Thymus (tissue), 11 donors: Measurements from ENCODE around the gene TACC2. TPM values are rescaled to one million over a fixed set of nuclear protein-coding genes. Genes with fewer than 3 reads are reported as not detected.

ENCODE experiments used
- DNase-seq, 9 donors: peaks; one replicate each; pipeline ENCODE4 v3.0.0-alpha.2; 2013; ENCODE audit warnings: low spot score in 9 of 9, low read depth in 6 of 9, missing footprints in 1 of 9
- H3K27ac ChIP-seq, 2 donors: one replicate each; pipeline ENCODE4 v1.5.1; 2013; ENCODE audit warnings: control low read depth in 1 of 2, low read depth in 1 of 2, low read length in 1 of 2, mild to moderate bottlenecking in 1 of 2, moderate library complexity in 1 of 2
- H3K27me3 ChIP-seq, 2 donors: one replicate each; pipeline ENCODE4 v1.5.1; 2013; ENCODE audit warnings: low read length in 1 of 2; ENCODE audit not compliant: control insufficient read depth in 2 of 2, insufficient read depth in 1 of 2
- H3K36me3 ChIP-seq, 2 donors: one replicate each; pipeline ENCODE4 v1.5.1; 2013; ENCODE audit warnings: low read length in 1 of 2, mild to moderate bottlenecking in 1 of 2, moderate library complexity in 1 of 2; ENCODE audit not compliant: control insufficient read depth in 2 of 2, insufficient read depth in 2 of 2
- H3K4me1 ChIP-seq, 2 donors: one replicate each; pipeline ENCODE4 v1.5.1; 2013; ENCODE audit warnings: low read length in 2 of 2; ENCODE audit not compliant: control insufficient read depth in 2 of 2, insufficient read depth in 2 of 2
- H3K4me3 ChIP-seq, 2 donors: one replicate each; pipeline ENCODE4 v1.5.1; 2013; ENCODE audit warnings: low read length in 2 of 2, control low read depth in 1 of 2, mild to moderate bottlenecking in 1 of 2
- H3K9me3 ChIP-seq, 2 donors: one replicate each; pipeline ENCODE4 v1.5.1; 2013; ENCODE audit warnings: low read length in 1 of 2, mild to moderate bottlenecking in 1 of 2; ENCODE audit not compliant: control insufficient read depth in 2 of 2, insufficient read depth in 1 of 2
- WGBS: extraction: QIAGEN DNeasy Blood & Tissue Kit; methylation state at CpG from one replicate; pipeline ENCODE4 v1.1.7; 2013; 5-methylcytosine and 5-hydroxymethylcytosine counted together
- polyA plus RNA-seq: library from polyadenylated mRNA; stranded (reverse); fragments of 200-250 nt; gene quantifications from one replicate; pipeline ENCODE4 v1.2.3, GENCODE V29; 2013
- total RNA-seq: library from RNA; stranded (reverse); fragments of 120-200 nt; gene quantifications from one replicate; pipeline ENCODE4 v1.2.4, GENCODE V29; 2013
- donor health status: healthy.

TACC2 gene
- total and polyA plus RNA-seq, 2 donors = 4.6 to 57.3 TPM

DNA sequence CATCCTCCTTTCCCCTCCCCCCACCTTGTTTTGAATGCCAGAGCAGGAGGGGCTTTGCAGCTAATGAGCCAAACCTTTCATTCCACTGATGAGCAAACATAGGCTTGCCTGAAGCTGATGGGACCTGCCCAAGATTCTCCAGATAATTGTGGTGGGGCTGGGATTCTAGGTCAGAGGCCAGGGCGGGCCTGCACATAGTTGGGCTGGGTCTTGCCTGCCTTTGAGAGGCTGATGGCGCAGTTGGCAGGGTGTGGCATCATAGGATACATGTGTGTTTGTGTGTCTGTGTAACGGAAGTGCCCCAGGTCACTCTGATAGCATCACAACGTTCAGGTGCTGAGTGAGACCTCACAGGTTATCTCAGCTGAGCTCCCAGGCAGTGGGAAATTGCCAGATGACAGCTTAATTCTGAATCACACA, 305.0 kb downstream of the TACC2 start:
- no peaks in the 10 kb centered on the region for H3K27me3 ChIP-seq
- no peaks in the 10 kb centered on the region for H3K36me3 ChIP-seq
- H3K4me1 ChIP-seq = no peaks in the 10 kb centered on the region
- no peak for DNase-seq
- no peak overlapping the region for H3K4me3 ChIP-seq
- WGBS = 88% methylated on average over 4 of the region's 4 CpGs
- no peak overlapping the region for H3K27ac ChIP-seq
- H3K9me3 ChIP-seq = no peaks in the 10 kb centered on the region

DNA sequence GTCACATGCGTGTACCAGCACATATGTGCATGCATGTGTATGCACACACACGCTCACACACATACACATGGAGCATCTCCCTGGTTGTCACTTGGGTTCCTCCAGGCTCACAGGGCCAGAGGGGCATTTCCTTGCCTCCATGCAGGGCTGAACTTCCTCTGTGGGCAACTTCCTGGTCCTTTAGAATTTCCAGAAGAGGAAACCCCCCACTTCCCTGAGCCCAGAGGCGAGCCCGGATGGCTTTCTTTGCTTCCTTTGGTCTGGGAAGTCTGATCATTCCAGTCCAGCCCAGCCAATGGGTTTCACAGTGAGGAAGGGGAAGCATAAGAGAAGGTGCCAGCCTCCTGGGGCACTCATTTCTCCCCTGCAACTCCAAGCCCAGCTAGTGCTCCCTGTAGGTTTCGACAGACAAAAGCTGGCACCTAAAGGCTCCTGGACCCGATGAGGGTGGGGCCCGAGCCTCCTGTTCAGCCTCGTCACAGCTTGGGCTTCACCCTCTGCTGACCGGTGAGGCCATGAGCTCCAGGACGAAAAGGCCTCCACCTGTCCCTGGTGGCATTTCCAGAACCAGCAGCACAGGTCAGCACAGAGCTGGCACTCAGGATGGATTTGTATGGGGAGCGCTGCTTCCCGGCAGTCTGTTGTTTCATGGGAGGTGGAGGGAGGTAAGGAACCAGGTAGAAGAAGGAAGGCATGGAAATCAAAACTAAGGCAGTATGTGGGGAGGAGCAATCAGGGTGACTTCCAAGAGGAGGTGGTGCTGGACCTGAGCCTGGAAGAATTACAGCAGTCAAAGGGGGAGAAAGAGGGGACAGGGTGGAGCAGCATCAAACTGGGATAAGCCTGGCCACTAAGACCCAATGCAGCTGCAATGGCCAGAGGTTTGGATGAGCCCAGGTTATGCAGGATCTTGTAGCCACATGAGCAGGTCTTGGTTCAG, 305.8 kb downstream of the TACC2 start:
- no peaks in the 10 kb centered on the region for H3K4me1 ChIP-seq
- no peaks in the 10 kb centered on the region for H3K9me3 ChIP-seq
- DNase-seq = no peak
- H3K36me3 ChIP-seq = no peaks in the 10 kb centered on the region
- H3K27ac ChIP-seq = no peak overlapping the region
- H3K4me3 ChIP-seq = no peak overlapping the region
- WGBS = 87% methylated on average over 12 of the region's 12 CpGs
- H3K27me3 ChIP-seq = no peaks in the 10 kb centered on the region

DNA sequence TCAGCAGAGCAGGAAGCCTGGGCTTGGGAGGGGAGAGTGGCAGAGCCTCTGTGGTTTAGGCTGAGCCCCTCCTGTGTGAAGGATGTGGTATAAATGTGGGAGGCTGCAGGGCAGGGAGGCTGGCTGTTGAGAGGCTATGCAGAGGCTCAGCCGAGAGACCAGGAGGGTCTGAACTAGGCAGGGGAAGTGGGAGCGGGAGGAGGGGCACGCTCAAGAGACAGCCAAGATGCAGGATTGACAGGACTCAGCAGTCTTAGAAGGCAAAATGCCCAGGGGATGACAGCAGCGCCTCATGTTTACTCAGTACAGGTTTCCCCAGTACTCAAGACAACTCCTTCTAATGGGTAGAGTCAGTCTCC, 306.5 kb downstream of the TACC2 start:
- no peak for DNase-seq

DNA sequence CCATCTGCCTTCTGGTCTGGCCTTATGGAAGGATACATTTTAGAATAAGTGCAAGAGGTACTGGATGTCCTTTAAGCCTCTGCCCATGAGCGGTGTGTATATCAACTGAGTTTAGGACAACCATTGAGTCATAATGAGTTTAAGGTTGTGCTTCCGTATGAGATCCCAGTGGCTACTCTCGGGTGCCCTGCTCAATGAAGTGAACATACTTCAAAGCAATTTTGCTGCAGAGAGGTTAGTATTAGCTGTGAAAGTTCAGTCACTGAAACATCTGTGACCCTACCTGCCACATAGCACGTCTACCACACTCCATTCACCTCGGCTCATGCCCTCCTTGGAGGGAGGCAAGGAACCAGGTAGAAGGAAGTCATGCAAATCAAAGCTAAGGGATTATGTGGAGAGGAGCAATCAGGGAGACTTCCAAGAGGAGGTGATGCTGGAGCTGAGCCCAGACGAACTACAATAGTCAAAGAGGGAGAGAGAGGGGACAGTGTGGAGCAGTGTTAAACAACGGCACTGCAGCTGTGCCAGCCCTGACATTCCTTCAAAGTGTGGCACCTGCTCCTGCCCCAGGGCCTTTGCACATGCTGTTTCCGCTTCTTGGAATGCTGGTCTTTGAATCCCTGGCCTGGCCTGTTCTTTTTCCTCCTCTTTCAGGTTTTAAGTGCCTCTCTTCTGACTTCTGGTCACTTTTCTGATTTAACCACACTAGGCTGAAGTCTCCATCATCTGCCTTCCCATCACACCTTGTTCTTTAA, 307.6 kb downstream of the TACC2 start:
- H3K4me1 ChIP-seq = no peaks in the 10 kb centered on the region
- WGBS = 87% methylated on average over 8 of the region's 8 CpGs

More for the DNA sequence above, 306.5 kb downstream of the TACC2 start:
- Histone ChIP-seq H3K36me3 (no peaks in the 10 kb centered on the region), H3K4me3 (no peak overlapping the region), H3K27ac (no peak overlapping the region), H3K27me3 (no peaks in the 10 kb centered on the region), H3K4me1 (no peaks in the 10 kb centered on the region), H3K9me3 (no peaks in the 10 kb centered on the region)
- WGBS = 86% methylated on average over 4 of the region's 4 CpGs

DNA sequence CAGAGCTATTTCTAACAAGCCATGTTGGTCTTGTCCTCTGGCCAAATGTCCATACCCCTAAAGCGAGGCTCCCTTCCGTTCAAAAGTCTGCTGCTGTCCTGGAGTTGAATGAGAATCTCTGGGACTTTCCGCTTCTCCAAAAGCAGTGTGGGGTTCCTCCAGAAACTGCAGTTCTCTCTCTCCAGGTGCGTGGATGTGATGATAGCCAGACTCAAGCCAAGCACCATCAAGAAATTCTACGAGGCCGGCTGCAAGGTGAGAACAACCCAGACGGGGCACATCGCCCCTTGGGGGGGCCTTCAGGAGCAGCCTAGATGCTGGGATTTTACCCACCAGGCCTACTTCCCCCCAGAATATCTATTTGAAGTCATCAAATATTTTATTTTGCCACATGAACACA, 308.6 kb downstream of the TACC2 start:
- no peaks in the 10 kb centered on the region for H3K4me1 ChIP-seq

More for the DNA sequence above, 307.6 kb downstream of the TACC2 start:
- Histone ChIP-seq H3K27ac (no peak overlapping the region), H3K4me3 (no peak overlapping the region), H3K36me3 (no peaks in the 10 kb centered on the region), H3K9me3 (no peaks in the 10 kb centered on the region), H3K27me3 (no peaks in the 10 kb centered on the region)
- no peak for DNase-seq

DNA sequence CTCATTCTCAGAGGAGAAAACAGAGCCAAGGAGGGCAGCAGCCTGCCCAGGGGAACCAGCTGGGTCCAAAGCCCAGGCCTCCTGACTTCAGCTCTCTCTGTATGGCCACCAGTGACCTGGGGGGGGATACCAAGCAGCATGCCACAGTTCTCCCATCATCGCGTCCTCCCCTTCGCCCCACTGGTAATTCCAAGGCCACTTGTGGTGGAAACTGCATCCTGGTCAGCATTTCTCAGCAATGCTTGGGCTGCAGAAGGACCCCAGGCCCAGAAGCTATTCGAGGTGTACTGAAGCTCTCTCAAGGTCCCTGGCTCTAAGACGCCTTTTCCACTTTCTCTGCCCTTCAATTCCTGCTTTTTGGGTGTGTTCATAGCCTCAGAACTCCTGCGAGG, 309.2 kb downstream of the TACC2 start:
- no peaks in the 10 kb centered on the region for H3K36me3 ChIP-seq
- no peaks in the 10 kb centered on the region for H3K4me1 ChIP-seq
- DNase-seq = no peak
- no peaks in the 10 kb centered on the region for H3K27me3 ChIP-seq
- no peak overlapping the region for H3K27ac ChIP-seq
- 89% methylated on average over 6 of the region's 6 CpGs for WGBS
- no peak overlapping the region for H3K4me3 ChIP-seq
- H3K9me3 ChIP-seq = no peaks in the 10 kb centered on the region

More for the DNA sequence above, 308.6 kb downstream of the TACC2 start:
- H3K27me3 ChIP-seq = no peaks in the 10 kb centered on the region
- DNase-seq = no peak
- no peaks in the 10 kb centered on the region for H3K9me3 ChIP-seq
- H3K4me3 ChIP-seq = no peak overlapping the region
- no peak overlapping the region for H3K27ac ChIP-seq
- H3K36me3 ChIP-seq = no peaks in the 10 kb centered on the region
- WGBS = 92% methylated on average over 8 of the region's 8 CpGs

DNA sequence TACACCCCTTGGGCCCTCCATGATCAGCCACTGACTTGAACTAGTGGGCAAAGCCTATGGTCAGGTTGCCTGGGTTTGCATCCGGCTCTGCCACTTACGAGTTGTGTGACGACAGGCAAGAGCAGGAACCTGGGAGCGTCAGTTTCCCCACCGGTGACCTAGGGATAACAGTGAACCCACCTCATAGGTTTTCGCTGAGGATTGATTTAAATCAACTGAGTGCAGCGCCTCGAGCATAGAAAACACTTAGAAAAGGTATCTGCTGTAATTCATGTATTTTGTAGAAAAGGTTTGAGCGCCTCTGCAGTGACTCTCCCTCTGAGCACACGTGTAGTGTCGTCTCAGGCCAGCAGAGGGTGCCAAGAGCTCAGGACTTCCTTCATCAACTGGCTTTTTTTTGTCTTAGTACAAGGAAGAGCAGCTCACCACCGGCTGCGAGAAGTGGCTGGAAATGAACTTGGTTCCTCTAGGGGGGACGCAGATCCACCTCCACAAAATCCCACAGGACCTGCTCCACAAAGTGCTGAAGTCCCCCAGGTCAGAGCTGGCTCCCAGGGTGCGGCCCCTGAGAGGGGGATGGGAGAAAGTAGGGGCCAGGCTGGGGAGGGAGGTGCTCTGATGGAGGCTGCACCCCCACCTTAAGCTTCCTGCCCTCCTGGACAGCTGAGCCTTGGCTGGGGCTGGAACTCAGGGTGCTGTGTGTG, 309.8 kb downstream of the TACC2 start:
- H3K27me3 ChIP-seq = no peaks in the 10 kb centered on the region
- peak in 8 of 9 donors; percentile 9 to 71 (median 35) for DNase-seq
- H3K4me3 ChIP-seq = no peak overlapping the region
- no peak overlapping the region for H3K27ac ChIP-seq
- no peaks in the 10 kb centered on the region for H3K36me3 ChIP-seq
- no peaks in the 10 kb centered on the region for H3K4me1 ChIP-seq
- H3K9me3 ChIP-seq = no peaks in the 10 kb centered on the region
- 32% methylated on average over 15 of the region's 15 CpGs for WGBS

DNA sequence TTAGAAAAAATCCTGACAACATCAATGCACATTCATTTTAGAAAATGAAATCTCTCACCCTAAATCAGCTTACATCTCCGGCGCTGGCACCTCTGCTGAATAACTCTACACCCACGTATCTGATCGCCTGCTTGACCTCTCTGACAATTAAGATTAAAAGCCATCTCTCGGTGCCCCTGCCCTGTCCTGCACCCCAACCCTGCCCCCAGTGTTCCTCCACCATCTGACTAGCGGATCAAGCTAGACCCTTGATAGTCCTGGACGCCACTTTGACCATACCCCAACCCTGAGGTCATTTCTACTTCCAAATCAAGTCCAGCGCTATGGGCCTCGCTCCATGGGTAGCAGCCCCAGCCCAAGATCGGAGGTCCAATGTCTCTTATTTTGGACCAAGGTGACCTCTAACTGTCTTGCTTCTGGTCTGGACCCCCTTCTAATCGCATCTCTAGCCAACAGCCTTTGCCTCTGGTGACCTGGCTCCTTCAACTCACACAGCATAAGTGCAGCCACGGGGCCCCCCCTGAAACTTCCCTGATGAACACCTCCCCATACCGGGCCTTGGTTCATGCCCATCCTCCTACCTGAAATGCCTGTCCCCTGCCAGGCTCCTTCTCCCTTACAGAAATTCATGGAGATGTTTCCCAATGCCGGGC, 310.6 kb downstream of the TACC2 start:
- H3K27me3 ChIP-seq = no peaks in the 10 kb centered on the region
- no peak for DNase-seq
- no peaks in the 10 kb centered on the region for H3K36me3 ChIP-seq

More for the DNA sequence above, 310.6 kb downstream of the TACC2 start:
- Histone ChIP-seq H3K9me3 (no peaks in the 10 kb centered on the region), H3K4me1 (no peaks in the 10 kb centered on the region), H3K27ac (no peak overlapping the region), H3K4me3 (no peak overlapping the region)
- WGBS = 90% methylated on average over 14 of the region's 14 CpGs
